ENCODE results near the gene ACSF3. TPM values are rescaled to one million over a fixed set of nuclear protein-coding genes. Genes with fewer than 3 reads are reported as not detected.

The ACSF3 gene
- total RNA-seq, 1 donor from 2014 or later = 14.1 TPM

GRCh38 chr16:89145406-89146161 lies 51.9 kb downstream of the ACSF3 start:
- ATAC-seq = no peak

GRCh38 chr16:89146211-89147005 lies 52.8 kb downstream of the ACSF3 start:
- no peak for ATAC-seq

GRCh38 chr16:89147085-89147817 lies 53.6 kb downstream of the ACSF3 start:
- no peak for ATAC-seq

GRCh38 chr16:89149386-89149785 lies 55.7 kb downstream of the ACSF3 start:
- ATAC-seq = peak; percentile 55

GRCh38 chr16:89150090-89150835 lies 56.6 kb downstream of the ACSF3 start:
- ATAC-seq = peak; percentile 67

GRCh38 chr16:89150981-89151380 lies 57.3 kb downstream of the ACSF3 start:
- no peak for ATAC-seq

GRCh38 chr16:89152831-89153700 lies 59.4 kb downstream of the ACSF3 start:
- ATAC-seq = peak; percentile 1

GRCh38 chr16:89153848-89154271 lies 60.2 kb downstream of the ACSF3 start:
- ATAC-seq = peak; percentile 71

- ATAC-seq = no peak
Measured at GRCh38 chr16:89154390-89155183, 60.9 kb downstream of the ACSF3 start.

GRCh38 chr16:89155184-89155679 lies 61.6 kb downstream of the ACSF3 start:
- ATAC-seq = peak; percentile 2

GRCh38 chr16:89155851-89156739 lies 62.4 kb downstream of the ACSF3 start:
- ATAC-seq = no peak

- no peak for ATAC-seq
Measured at GRCh38 chr16:89156740-89157645, 63.3 kb downstream of the ACSF3 start.

- no peak for ATAC-seq
Measured at GRCh38 chr16:89157778-89158177, 64.1 kb downstream of the ACSF3 start.

- ATAC-seq = no peak
Measured at GRCh38 chr16:89159066-89159849, 65.6 kb downstream of the ACSF3 start.

GRCh38 chr16:89159850-89160354 lies 66.2 kb downstream of the ACSF3 start:
- no peak for ATAC-seq

GRCh38 chr16:89160977-89161701 lies 67.5 kb downstream of the ACSF3 start:
- ATAC-seq = no peak
